Measurements from ENCODE around the gene RAF1.
A peak's percentile ranks its signal among the peaks of the same experiment; 100 is the strongest.
"Not testable (repeated sequence)": the region's sequence is repeated elsewhere in the genome, so short reads cannot be mapped to it uniquely, and the experiment has no call there.

The RAF1 gene

GRCh38 chr3:12702501-12702900 is 38.6 kb upstream of the RAF1 start:
- no peak for FAIRE-seq

GRCh38 chr3:12701601-12702000 is 37.7 kb upstream of the RAF1 start:
- FAIRE-seq: not testable (repeated sequence)

More at GRCh38 chr3:12702501-12702900, 38.6 kb upstream of the RAF1 start:
- DNase-seq (ENCODE audit: insufficient read length, low spot score): no peak
- no peak for TF ChIP-seq PAX5 (IDR thresholded peaks at IDR 0.05; ENCODE audit: insufficient read depth, low read length, severe bottlenecking)
- TF ChIP-seq POLR2AphosphoS5 (IDR thresholded peaks at IDR 0.05; ENCODE audit: low read depth, low read length): no peak
- no peak for TF ChIP-seq SPI1 (IDR thresholded peaks at IDR 0.05; ENCODE audit: low read depth, low read length)
- no peak for TF ChIP-seq POLR2A (IDR thresholded peaks at IDR 0.05; ENCODE audit: low read depth, low read length)
- no peak for TF ChIP-seq TAF1 (IDR thresholded peaks at IDR 0.05; ENCODE audit: low read depth, low read length)
- no peak for TF ChIP-seq POU2F2 (IDR thresholded peaks at IDR 0.05; ENCODE audit: low read depth, low read length)

GRCh38 chr3:12700800-12701199 is 36.9 kb upstream of the RAF1 start:
- no peak for DNase-seq (ENCODE audit: insufficient read length, low spot score)
- TF ChIP-seq POLR2AphosphoS5 (IDR thresholded peaks at IDR 0.05; ENCODE audit: low read depth, low read length) (no peak), PAX5 (IDR thresholded peaks at IDR 0.05; ENCODE audit: insufficient read depth, low read length, severe bottlenecking) (no peak), POLR2A (IDR thresholded peaks at IDR 0.05; ENCODE audit: low read depth, low read length) (no peak), POU2F2 (IDR thresholded peaks at IDR 0.05; ENCODE audit: low read depth, low read length) (no peak)
- no peak for FAIRE-seq

More at GRCh38 chr3:12701601-12702000, 37.7 kb upstream of the RAF1 start:
- not testable (repeated sequence) for DNase-seq (ENCODE audit: insufficient read length, low spot score)

GRCh38 chr3:12695916-12696315 is 32.0 kb upstream of the RAF1 start:
- TF ChIP-seq POLR2A (IDR thresholded peaks at IDR 0.05; ENCODE audit: low read depth, low read length) (no peak), POLR2AphosphoS5 (IDR thresholded peaks at IDR 0.05; ENCODE audit: low read depth, low read length) (no peak), PAX5 (IDR thresholded peaks at IDR 0.05; ENCODE audit: insufficient read depth, low read length, severe bottlenecking) (no peak), POU2F2 (IDR thresholded peaks at IDR 0.05; ENCODE audit: low read depth, low read length) (no peak), TAF1 (IDR thresholded peaks at IDR 0.05; ENCODE audit: low read depth, low read length) (no peak), SPI1 (IDR thresholded peaks at IDR 0.05; ENCODE audit: low read depth, low read length) (no peak)
- no peak for FAIRE-seq
- DNase-seq (ENCODE audit: insufficient read length, low spot score): no peak

- no peak for DNase-seq (ENCODE audit: insufficient read length, low spot score)
- no peak for TF ChIP-seq POU2F2 (IDR thresholded peaks at IDR 0.05; ENCODE audit: low read depth, low read length)
- TF ChIP-seq POLR2AphosphoS5 (IDR thresholded peaks at IDR 0.05; ENCODE audit: low read depth, low read length): no peak
- TF ChIP-seq TAF1 (IDR thresholded peaks at IDR 0.05; ENCODE audit: low read depth, low read length): no peak
- no peak for TF ChIP-seq PAX5 (IDR thresholded peaks at IDR 0.05; ENCODE audit: insufficient read depth, low read length, severe bottlenecking)
- no peak for TF ChIP-seq POLR2A (IDR thresholded peaks at IDR 0.05; ENCODE audit: low read depth, low read length)
- no peak for TF ChIP-seq SPI1 (IDR thresholded peaks at IDR 0.05; ENCODE audit: low read depth, low read length)
- FAIRE-seq: no peak
These were observed 31.2 kb upstream of the RAF1 start for GRCh38 chr3:12695112-12695511.

GRCh38 chr3:12692444-12692843 is 28.5 kb upstream of the RAF1 start:
- FAIRE-seq (no peak), DNase-seq (ENCODE audit: insufficient read length, low spot score) (no peak)
- TF ChIP-seq TAF1 (IDR thresholded peaks at IDR 0.05; ENCODE audit: low read depth, low read length) (no peak), PAX5 (IDR thresholded peaks at IDR 0.05; ENCODE audit: insufficient read depth, low read length, severe bottlenecking) (no peak), POU2F2 (IDR thresholded peaks at IDR 0.05; ENCODE audit: low read depth, low read length) (no peak), POLR2AphosphoS5 (IDR thresholded peaks at IDR 0.05; ENCODE audit: low read depth, low read length) (no peak), POLR2A (IDR thresholded peaks at IDR 0.05; ENCODE audit: low read depth, low read length) (no peak), SPI1 (IDR thresholded peaks at IDR 0.05; ENCODE audit: low read depth, low read length) (no peak)

- TF ChIP-seq POLR2A (IDR thresholded peaks at IDR 0.05; ENCODE audit: low read depth, low read length): no peak
- TF ChIP-seq POLR2AphosphoS5 (IDR thresholded peaks at IDR 0.05; ENCODE audit: low read depth, low read length): no peak
- TF ChIP-seq POU2F2 (IDR thresholded peaks at IDR 0.05; ENCODE audit: low read depth, low read length): no peak
- TF ChIP-seq SPI1 (IDR thresholded peaks at IDR 0.05; ENCODE audit: low read depth, low read length): no peak
- no peak for DNase-seq (ENCODE audit: insufficient read length, low spot score)
- FAIRE-seq: no peak
These were observed 26.2 kb upstream of the RAF1 start for GRCh38 chr3:12689997-12690711.

GRCh38 chr3:12687948-12688347 is 24.0 kb upstream of the RAF1 start:
- no peak for FAIRE-seq

GRCh38 chr3:12686096-12686495 is 22.2 kb upstream of the RAF1 start:
- DNase-seq (ENCODE audit: insufficient read length, low spot score) (no peak), FAIRE-seq (no peak)
- no peak for TF ChIP-seq POLR2A (IDR thresholded peaks at IDR 0.05; ENCODE audit: low read depth, low read length)
- no peak for TF ChIP-seq POLR2AphosphoS5 (IDR thresholded peaks at IDR 0.05; ENCODE audit: low read depth, low read length)
- TF ChIP-seq POU2F2 (IDR thresholded peaks at IDR 0.05; ENCODE audit: low read depth, low read length): no peak
- TF ChIP-seq SPI1 (IDR thresholded peaks at IDR 0.05; ENCODE audit: low read depth, low read length): no peak
- TF ChIP-seq TAF1 (IDR thresholded peaks at IDR 0.05; ENCODE audit: low read depth, low read length): no peak
- no peak for TF ChIP-seq PAX5 (IDR thresholded peaks at IDR 0.05; ENCODE audit: insufficient read depth, low read length, severe bottlenecking)

More at GRCh38 chr3:12687948-12688347, 24.0 kb upstream of the RAF1 start:
- DNase-seq (ENCODE audit: insufficient read length, low spot score): no peak
- TF ChIP-seq POU2F2 (IDR thresholded peaks at IDR 0.05; ENCODE audit: low read depth, low read length) (no peak), PAX5 (IDR thresholded peaks at IDR 0.05; ENCODE audit: insufficient read depth, low read length, severe bottlenecking) (no peak), POLR2A (IDR thresholded peaks at IDR 0.05; ENCODE audit: low read depth, low read length) (no peak), SPI1 (IDR thresholded peaks at IDR 0.05; ENCODE audit: low read depth, low read length) (no peak), TAF1 (IDR thresholded peaks at IDR 0.05; ENCODE audit: low read depth, low read length) (no peak), POLR2AphosphoS5 (IDR thresholded peaks at IDR 0.05; ENCODE audit: low read depth, low read length) (no peak)

GRCh38 chr3:12681943-12682390 is 18.1 kb upstream of the RAF1 start:
- no peak for DNase-seq (ENCODE audit: insufficient read length, low spot score)
- TF ChIP-seq POLR2AphosphoS5 (IDR thresholded peaks at IDR 0.05; ENCODE audit: low read depth, low read length) (no peak), SPI1 (IDR thresholded peaks at IDR 0.05; ENCODE audit: low read depth, low read length) (peak; percentile 67)
- no peak for FAIRE-seq

Measured in GM12891 (cell line).